Nephron (organoid): Measurements from ENCODE around the gene ANTXRL.
"Not testable (repeated sequence)": the region's sequence is repeated elsewhere in the genome, so short reads cannot be mapped to it uniquely, and the experiment has no call there.

Experiments used
- H3K27ac Mint-ChIP-seq, 3 experiments: 2 replicates each; pipeline ENCODE4 v1.8.0; 2020; ENCODE audit warnings: mixed read lengths in 3 of 3, mild to moderate bottlenecking in 2 of 3, moderate library complexity in 1 of 3
- H3K27me3 Mint-ChIP-seq: 2 replicates; pipeline ENCODE4 v1.8.0; 2021; ENCODE audit warnings: low read depth, mild to moderate bottlenecking, moderate library complexity, mixed read lengths
- H3K36me3 Mint-ChIP-seq: 2 replicates; pipeline ENCODE4 v1.8.0; 2020; ENCODE audit warnings: low read depth, mixed read lengths
- H3K4me1 Mint-ChIP-seq: 2 replicates; pipeline ENCODE4 v1.8.0; 2020; ENCODE audit warnings: mixed read lengths
- H3K4me3 Mint-ChIP-seq, 3 experiments: 2 replicates each; pipeline ENCODE4 v1.8.0; 2020; ENCODE audit warnings: mild to moderate bottlenecking in 3 of 3, mixed read lengths in 3 of 3, moderate library complexity in 2 of 3
- H3K9me3 Mint-ChIP-seq: 2 replicates; pipeline ENCODE4 v1.8.0; 2020; ENCODE audit warnings: mixed read lengths
- TF ChIP-seq, protein P1 (sequence below), 3 experiments: fragments of 200-600 bp; sonication (generic); IDR thresholded peaks; one replicate each; pipeline ENCODE4 v1.5.0; 2021; ENCODE audit warnings: antibody characterized with exemption in 3 of 3; ENCODE audit not compliant: unreplicated experiment in 3 of 3

The ANTXRL gene

DNA sequence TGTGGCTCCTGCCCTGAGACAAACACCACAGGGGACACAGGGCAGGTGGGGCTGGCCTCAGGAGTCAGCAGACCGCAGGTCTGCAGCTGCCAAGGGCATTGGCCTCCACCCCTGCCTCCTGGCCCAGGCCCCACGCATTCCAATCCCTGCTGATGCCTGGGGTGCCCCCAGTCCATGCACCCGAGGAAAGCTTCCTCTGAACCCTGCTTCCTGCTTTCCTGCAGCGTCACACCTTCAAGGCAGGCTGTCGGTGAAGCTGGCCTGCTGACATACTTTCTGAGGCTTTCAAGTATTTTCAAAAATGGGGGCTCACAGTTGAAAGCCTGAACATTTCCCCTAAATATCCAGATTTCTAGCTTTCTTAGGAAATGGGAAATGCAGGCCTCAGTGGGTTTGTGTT lies 22.5 kb upstream of the ANTXRL start:
- Mint-ChIP-seq H3K27ac (no peak overlapping the region), H3K36me3 (no peaks in the 10 kb centered on the region), H3K27me3 (no peaks in the 10 kb centered on the region), H3K9me3 (no peaks in the 10 kb centered on the region), H3K4me3 (no peak overlapping the region), H3K4me1 (no peaks in the 10 kb centered on the region)
- TF ChIP-seq, protein P1, sequence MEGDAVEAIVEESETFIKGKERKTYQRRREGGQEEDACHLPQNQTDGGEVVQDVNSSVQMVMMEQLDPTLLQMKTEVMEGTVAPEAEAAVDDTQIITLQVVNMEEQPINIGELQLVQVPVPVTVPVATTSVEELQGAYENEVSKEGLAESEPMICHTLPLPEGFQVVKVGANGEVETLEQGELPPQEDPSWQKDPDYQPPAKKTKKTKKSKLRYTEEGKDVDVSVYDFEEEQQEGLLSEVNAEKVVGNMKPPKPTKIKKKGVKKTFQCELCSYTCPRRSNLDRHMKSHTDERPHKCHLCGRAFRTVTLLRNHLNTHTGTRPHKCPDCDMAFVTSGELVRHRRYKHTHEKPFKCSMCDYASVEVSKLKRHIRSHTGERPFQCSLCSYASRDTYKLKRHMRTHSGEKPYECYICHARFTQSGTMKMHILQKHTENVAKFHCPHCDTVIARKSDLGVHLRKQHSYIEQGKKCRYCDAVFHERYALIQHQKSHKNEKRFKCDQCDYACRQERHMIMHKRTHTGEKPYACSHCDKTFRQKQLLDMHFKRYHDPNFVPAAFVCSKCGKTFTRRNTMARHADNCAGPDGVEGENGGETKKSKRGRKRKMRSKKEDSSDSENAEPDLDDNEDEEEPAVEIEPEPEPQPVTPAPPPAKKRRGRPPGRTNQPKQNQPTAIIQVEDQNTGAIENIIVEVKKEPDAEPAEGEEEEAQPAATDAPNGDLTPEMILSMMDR (IDR thresholded peaks at IDR 0.05; ENCODE audit: unreplicated experiment in 3 of 3) = no peak

DNA sequence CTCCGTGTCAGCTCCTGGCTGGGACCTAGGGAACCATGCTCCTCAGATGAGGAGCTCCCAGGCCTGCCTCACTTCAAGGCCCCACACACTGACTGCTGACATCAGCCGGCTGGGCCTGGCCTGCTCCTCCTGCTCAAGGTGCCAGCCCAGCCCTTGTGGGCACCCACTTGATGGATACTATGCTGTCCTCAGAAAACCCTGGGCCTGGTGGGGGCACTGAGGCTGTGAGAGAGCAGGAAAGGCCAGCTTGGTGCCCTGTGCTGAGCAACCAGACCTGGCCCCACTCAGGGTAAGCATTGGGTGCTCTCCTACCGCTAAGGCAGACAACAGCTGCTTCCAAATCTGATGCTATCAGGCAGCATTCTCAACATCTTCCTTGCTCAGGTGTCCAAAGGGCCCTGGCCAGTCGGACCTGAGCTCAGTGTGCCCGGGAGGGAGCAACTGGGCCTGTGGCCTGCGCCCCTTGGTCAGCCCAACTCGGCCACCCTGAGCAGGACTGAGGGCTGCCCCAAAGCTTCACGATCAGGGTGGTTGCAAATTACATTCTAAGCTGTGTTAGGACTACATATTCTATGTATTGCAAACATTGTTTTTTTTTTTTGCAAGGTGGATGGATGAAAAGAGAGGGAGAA lies 21.9 kb upstream of the ANTXRL start:
- no peaks in the 10 kb centered on the region for H3K36me3 Mint-ChIP-seq
- no peak overlapping the region for H3K27ac Mint-ChIP-seq
- peaks cover 4% of the 10 kb centered on the region for H3K27me3 Mint-ChIP-seq

DNA sequence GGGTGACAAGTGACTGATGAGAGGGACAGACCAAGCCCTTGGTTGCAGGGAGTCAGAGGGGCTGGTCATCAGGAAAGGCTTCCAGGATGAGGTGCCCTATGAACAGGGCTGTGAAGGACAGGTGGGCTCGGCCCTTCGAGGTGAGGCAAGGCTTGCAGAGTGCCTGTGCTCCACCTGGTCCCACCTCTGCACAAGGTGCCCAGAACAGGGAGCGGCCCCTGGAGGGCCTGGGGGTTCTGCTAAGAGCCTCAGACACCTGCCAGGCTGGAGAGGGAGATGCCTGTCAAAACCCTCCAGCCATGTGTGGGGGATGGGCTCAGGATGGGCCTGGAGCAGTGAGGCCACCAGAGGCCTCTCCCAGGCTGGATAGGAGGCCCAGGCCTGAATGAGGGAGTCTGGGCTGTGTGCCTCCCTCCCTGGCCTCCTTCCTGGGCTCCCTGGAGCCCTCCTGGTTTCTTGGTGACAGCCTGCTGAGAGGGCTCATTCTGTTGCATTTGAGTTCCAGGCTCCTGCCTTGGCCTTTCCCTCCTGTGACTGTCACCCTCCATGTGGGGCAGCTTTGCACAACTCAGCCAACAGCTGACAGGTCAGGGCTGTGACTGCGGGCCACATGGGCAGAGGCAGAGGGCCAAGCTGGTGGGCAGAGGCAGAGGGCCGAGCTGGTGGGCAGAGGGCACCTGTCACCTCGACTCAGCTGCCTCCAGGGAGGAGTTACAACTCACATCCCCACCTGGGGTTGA lies 21.1 kb upstream of the ANTXRL start:
- not testable (repeated sequence) for H3K9me3 Mint-ChIP-seq, H3K4me3 Mint-ChIP-seq, H3K36me3 Mint-ChIP-seq, H3K27me3 Mint-ChIP-seq, H3K27ac Mint-ChIP-seq, H3K4me1 Mint-ChIP-seq

More for the DNA sequence above, 21.9 kb upstream of the ANTXRL start:
- Mint-ChIP-seq H3K4me1 (peaks cover 4% of the 10 kb centered on the region), H3K9me3 (no peaks in the 10 kb centered on the region), H3K4me3 (no peak overlapping the region)
- TF ChIP-seq, protein P1 (IDR thresholded peaks at IDR 0.05; ENCODE audit: unreplicated experiment in 3 of 3) = no peak

GRCh38 chr10:46266306-46266985 lies 20.4 kb upstream of the ANTXRL start:
- Mint-ChIP-seq H3K27ac (no peak overlapping the region), H3K9me3 (no peaks in the 10 kb centered on the region), H3K4me1 (peaks cover 4% of the 10 kb centered on the region), H3K27me3 (peaks cover 4% of the 10 kb centered on the region), H3K36me3 (no peaks in the 10 kb centered on the region), H3K4me3 (no peak overlapping the region)
- TF ChIP-seq, protein P1 (IDR thresholded peaks at IDR 0.05; ENCODE audit: unreplicated experiment in 3 of 3) = no peak

GRCh38 chr10:46267132-46267985 lies 19.4 kb upstream of the ANTXRL start:
- Mint-ChIP-seq H3K36me3 (no peaks in the 10 kb centered on the region), H3K4me3 (no peak overlapping the region), H3K27ac (no peak overlapping the region), H3K27me3 (peaks cover 4% of the 10 kb centered on the region), H3K9me3 (no peaks in the 10 kb centered on the region), H3K4me1 (peaks cover 4% of the 10 kb centered on the region)
- TF ChIP-seq, protein P1 (IDR thresholded peaks at IDR 0.05; ENCODE audit: unreplicated experiment in 3 of 3) = no peak
